ENCODE results near the gene ZNF304. TPM values are rescaled to one million over a fixed set of nuclear protein-coding genes. Genes with fewer than 3 reads are reported as not detected.
"Not testable (repeated sequence)": the region's sequence is repeated elsewhere in the genome, so short reads cannot be mapped to it uniquely, and the experiment has no call there.

ZNF304 gene
- total RNA-seq, 1 experiment from 2014 or later, result 11.4 TPM

GRCh38 chr19:57362419-57362818 is 11.3 kb downstream of the ZNF304 start:
- no peak for DNase-seq (ENCODE audit: low spot score)

- peak; percentile 100 for DNase-seq (ENCODE audit: low spot score)
Measured at GRCh38 chr19:57362997-57363687, 12.1 kb downstream of the ZNF304 start, which contains the start of the genes TRAPPC2B and ZNF547. TRAPPC2B (plus strand) TSS chr19:57363551; CDS start chr19:57364834, 1,283 bp downstream. ZNF547 (plus strand) TSS chr19:57363551; CDS start chr19:57368556, 5,005 bp downstream.

- no peak for DNase-seq (ENCODE audit: low spot score)
Measured at GRCh38 chr19:57363688-57364181, 12.7 kb downstream of the ZNF304 start.

GRCh38 chr19:57366776-57367175 is 15.7 kb downstream of the ZNF304 start:
- DNase-seq (ENCODE audit: low spot score), result no peak

- no peak for DNase-seq (ENCODE audit: low spot score)
Measured at GRCh38 chr19:57374179-57374578, 23.1 kb downstream of the ZNF304 start.

GRCh38 chr19:57374647-57375046 is 23.6 kb downstream of the ZNF304 start:
- DNase-seq (ENCODE audit: low spot score), result not testable (repeated sequence)

- DNase-seq (ENCODE audit: low spot score), result no peak
Measured at GRCh38 chr19:57376151-57376550, 25.1 kb downstream of the ZNF304 start.

- DNase-seq (ENCODE audit: low spot score), result no peak
Measured at GRCh38 chr19:57377498-57378146, 26.6 kb downstream of the ZNF304 start.

- DNase-seq (ENCODE audit: low spot score), result no peak
Measured at GRCh38 chr19:57380923-57381322, 29.9 kb downstream of the ZNF304 start.

- DNase-seq (ENCODE audit: low spot score), result no peak
Measured at GRCh38 chr19:57382806-57383488, 31.9 kb downstream of the ZNF304 start.

GRCh38 chr19:57389194-57389729 is 38.2 kb downstream of the ZNF304 start:
- DNase-seq (ENCODE audit: low spot score), result no peak

- DNase-seq (ENCODE audit: low spot score), result peak; percentile 100
Measured at GRCh38 chr19:57389730-57390598, 38.9 kb downstream of the ZNF304 start, which contains the start of gene ZNF548. ZNF548 (plus strand) TSS chr19:57389854; CDS start chr19:57390100, 246 bp downstream.

GRCh38 chr19:57395710-57396109 is 44.6 kb downstream of the ZNF304 start:
- DNase-seq (ENCODE audit: low spot score), result no peak

GRCh38 chr19:57398868-57399267 is 47.8 kb downstream of the ZNF304 start:
- DNase-seq (ENCODE audit: low spot score), result no peak

- DNase-seq (ENCODE audit: low spot score), result no peak
Measured at GRCh38 chr19:57403737-57404563, 52.9 kb downstream of the ZNF304 start.

GRCh38 chr19:57406516-57407123 is 55.5 kb downstream of the ZNF304 start:
- peak; percentile 46 for DNase-seq (ENCODE audit: low spot score)
